IMR-90 (cell line): Measurements from ENCODE around the gene ARHGAP8.

Source experiments
- NFE2L2 ChIP-seq: fragments of 150-350 bp; IDR thresholded peaks from 2 replicates; pipeline ENCODE4 v1.6.1; 2016; ENCODE audit warnings: low read depth, mild to moderate bottlenecking, low read length
- POLR2A ChIP-seq: IDR thresholded peaks from 2 replicates; pipeline ENCODE4 v1.6.1; 2012; ENCODE audit warnings: mild to moderate bottlenecking, low read depth, low read length
- RAD21 ChIP-seq: IDR thresholded peaks from 2 replicates; pipeline ENCODE4 v1.6.1; 2012; ENCODE audit warnings: low read length, improper control_type of control experiment
- TF ChIP-seq, protein P1 (sequence below): conservative IDR thresholded peaks from 2 replicates; pipeline ENCODE4 v1.5.1; 2012; ENCODE audit warnings: mild to moderate bottlenecking, low read depth, low read length, improper control_type of control experiment
- TF ChIP-seq, protein P2 (sequence below): fragments of 150-350 bp; IDR thresholded peaks from 2 replicates; pipeline ENCODE4 v1.6.1; 2016; ENCODE audit warnings: low read depth, mild to moderate bottlenecking, low read length, moderate library complexity, borderline replicate concordance

DNA sequence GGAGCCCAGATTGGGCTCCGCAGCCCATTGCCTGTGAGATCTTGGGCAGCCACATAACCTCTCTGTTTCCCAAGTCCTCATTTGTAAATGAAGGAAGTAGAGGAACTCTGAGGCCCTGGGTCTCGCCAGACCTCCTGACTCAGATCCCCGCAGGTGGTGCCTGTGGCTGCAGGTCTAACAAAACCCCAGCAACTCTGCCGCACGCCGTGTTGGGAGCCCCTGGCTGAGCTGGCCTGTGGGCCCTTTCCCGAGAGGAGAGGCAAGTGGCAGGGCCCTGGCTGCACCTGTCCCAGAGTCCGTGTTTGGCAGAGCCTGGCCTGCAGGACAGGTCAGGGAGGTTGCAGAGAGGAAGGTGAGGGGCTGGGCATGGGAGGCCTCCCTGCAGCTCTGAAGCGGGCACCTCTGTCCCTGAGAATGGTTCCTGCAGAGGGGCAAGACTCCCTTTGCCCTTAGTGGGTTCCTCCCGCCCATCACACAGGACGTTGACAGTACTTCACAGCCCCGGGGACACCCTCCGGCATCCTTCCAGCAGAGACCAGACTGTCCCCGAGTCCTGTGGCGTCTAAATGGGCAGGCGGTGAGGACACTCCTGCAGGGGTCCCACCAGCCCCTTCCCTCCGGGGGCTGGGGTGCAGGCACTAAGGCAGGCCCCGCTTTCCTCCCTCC lies 67.7 kb downstream of the ARHGAP8 start:
- TF ChIP-seq, protein P1, sequence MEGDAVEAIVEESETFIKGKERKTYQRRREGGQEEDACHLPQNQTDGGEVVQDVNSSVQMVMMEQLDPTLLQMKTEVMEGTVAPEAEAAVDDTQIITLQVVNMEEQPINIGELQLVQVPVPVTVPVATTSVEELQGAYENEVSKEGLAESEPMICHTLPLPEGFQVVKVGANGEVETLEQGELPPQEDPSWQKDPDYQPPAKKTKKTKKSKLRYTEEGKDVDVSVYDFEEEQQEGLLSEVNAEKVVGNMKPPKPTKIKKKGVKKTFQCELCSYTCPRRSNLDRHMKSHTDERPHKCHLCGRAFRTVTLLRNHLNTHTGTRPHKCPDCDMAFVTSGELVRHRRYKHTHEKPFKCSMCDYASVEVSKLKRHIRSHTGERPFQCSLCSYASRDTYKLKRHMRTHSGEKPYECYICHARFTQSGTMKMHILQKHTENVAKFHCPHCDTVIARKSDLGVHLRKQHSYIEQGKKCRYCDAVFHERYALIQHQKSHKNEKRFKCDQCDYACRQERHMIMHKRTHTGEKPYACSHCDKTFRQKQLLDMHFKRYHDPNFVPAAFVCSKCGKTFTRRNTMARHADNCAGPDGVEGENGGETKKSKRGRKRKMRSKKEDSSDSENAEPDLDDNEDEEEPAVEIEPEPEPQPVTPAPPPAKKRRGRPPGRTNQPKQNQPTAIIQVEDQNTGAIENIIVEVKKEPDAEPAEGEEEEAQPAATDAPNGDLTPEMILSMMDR = no peak
- TF ChIP-seq POLR2A (no peak), NFE2L2 (no peak), RAD21 (no peak)
- TF ChIP-seq, protein P2, sequence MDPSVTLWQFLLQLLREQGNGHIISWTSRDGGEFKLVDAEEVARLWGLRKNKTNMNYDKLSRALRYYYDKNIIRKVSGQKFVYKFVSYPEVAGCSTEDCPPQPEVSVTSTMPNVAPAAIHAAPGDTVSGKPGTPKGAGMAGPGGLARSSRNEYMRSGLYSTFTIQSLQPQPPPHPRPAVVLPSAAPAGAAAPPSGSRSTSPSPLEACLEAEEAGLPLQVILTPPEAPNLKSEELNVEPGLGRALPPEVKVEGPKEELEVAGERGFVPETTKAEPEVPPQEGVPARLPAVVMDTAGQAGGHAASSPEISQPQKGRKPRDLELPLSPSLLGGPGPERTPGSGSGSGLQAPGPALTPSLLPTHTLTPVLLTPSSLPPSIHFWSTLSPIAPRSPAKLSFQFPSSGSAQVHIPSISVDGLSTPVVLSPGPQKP = no peak
